ENCODE results near the gene TECPR2. TPM values are rescaled to one million over a fixed set of nuclear protein-coding genes. Genes with fewer than 3 reads are reported as not detected.
A peak's percentile ranks its signal among the peaks of the same experiment; 100 is the strongest.

The TECPR2 gene, protein sequence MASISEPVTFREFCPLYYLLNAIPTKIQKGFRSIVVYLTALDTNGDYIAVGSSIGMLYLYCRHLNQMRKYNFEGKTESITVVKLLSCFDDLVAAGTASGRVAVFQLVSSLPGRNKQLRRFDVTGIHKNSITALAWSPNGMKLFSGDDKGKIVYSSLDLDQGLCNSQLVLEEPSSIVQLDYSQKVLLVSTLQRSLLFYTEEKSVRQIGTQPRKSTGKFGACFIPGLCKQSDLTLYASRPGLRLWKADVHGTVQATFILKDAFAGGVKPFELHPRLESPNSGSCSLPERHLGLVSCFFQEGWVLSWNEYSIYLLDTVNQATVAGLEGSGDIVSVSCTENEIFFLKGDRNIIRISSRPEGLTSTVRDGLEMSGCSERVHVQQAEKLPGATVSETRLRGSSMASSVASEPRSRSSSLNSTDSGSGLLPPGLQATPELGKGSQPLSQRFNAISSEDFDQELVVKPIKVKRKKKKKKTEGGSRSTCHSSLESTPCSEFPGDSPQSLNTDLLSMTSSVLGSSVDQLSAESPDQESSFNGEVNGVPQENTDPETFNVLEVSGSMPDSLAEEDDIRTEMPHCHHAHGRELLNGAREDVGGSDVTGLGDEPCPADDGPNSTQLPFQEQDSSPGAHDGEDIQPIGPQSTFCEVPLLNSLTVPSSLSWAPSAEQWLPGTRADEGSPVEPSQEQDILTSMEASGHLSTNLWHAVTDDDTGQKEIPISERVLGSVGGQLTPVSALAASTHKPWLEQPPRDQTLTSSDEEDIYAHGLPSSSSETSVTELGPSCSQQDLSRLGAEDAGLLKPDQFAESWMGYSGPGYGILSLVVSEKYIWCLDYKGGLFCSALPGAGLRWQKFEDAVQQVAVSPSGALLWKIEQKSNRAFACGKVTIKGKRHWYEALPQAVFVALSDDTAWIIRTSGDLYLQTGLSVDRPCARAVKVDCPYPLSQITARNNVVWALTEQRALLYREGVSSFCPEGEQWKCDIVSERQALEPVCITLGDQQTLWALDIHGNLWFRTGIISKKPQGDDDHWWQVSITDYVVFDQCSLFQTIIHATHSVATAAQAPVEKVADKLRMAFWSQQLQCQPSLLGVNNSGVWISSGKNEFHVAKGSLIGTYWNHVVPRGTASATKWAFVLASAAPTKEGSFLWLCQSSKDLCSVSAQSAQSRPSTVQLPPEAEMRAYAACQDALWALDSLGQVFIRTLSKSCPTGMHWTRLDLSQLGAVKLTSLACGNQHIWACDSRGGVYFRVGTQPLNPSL (N-terminal part only)
- 8.6 TPM for total RNA-seq

DNA sequence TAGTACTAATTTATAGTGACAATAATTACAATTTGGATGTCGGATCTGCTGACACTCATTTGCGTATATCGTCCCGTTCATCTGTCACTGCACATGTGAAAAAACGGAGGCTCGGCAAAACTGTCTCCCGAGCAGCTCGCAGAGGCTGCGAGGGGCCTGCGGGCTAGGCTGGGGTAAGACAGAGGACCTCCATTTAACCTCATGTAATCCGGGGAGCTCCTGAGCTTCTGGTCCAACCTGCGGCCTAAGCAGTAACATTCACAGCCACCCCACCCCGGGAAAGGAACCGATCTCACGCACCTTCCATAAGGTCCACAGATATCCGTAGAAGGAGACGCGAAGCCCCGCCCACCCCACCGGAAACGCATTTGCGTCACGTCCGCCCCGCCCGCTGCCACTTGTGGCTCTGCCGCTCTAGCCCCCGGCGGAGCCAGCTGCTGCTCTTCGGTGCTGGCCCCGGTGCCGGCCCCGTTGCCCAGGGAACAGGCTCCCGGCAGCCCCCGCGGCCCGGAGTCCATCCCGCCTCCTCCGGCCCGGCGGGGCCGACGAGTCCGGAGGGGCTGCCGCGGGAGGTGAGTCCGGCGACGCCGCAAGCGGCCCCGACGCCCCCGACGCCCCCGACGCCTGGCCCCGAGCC is at the start of gene TECPR2, which contains the start of gene CINP:
TECPR2 (plus strand) TSS at position 397 of the 637 bp plus-strand sequence. CDS start 13,781 bp downstream, outside the sequence.
CINP (minus strand) TSS at position 346 of the 637 bp plus-strand sequence; CDS start at position 307, 39 bp downstream.
- DNase-seq (ENCODE audit: low spot score in 2 of 2), result peak; percentile 91 to 92
- FAIRE-seq, result no peak

DNA sequence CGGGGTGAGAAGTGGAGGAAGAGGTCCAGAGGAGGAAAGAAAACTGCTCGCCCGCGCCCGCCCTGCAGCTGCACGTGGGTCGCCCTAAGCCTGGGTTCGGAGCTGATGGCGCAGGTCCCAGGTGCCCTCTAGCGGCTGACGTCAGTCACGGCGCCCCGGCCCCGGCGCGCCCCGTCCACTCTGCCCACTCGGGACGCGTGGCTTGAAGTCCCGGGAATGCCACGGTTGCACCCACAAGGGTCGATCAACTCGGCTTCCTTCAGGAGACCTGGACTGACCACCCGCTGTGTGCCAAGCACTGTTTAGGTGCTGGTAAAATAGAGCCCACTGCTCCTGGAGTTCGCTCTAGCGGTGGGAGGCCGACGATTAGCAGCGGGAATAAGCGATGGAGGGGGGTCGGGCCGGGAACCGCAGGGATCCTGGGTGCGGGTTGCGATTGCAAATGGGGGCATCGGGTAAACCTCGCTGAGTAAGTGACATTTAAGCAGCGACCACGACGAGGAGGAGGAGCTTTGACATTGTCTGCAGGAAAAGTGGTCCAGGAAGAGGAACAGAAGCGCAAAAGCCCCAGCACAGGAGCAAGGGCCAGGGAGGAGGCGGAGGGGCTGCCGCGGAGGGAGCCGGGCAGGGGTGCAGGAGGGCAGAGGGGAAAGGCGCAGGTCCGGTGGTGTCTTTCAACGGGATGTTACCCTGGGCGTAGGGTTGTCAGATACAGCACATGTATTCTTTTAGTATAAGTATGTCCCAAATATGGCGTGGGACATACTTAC is 48.3 kb upstream of the TECPR2 start:
- no peak for FAIRE-seq
- peak; percentile 74 to 86 for DNase-seq (ENCODE audit: low spot score in 2 of 2)

DNA sequence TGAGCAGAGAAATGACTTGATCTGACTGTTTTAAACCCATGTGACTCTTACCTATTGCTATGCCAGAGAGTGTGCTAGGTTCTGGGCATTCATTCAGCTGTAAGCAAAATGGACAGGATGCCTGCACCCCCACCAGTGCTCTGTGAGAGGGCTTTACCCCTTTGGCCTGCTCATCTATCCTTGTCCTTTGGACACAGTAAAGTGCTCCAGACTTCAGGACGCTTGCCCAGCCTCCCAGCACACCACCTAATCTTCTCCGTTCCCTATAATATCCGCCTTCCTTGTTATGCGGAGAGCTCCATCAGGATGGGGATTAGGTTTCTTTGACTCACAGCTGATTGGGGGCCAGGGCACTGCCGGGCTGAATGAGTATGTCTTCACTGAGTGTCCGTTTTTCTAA is 47.6 kb upstream of the TECPR2 start:
- FAIRE-seq (no peak), DNase-seq (ENCODE audit: low spot score in 2 of 2) (no peak)

DNA sequence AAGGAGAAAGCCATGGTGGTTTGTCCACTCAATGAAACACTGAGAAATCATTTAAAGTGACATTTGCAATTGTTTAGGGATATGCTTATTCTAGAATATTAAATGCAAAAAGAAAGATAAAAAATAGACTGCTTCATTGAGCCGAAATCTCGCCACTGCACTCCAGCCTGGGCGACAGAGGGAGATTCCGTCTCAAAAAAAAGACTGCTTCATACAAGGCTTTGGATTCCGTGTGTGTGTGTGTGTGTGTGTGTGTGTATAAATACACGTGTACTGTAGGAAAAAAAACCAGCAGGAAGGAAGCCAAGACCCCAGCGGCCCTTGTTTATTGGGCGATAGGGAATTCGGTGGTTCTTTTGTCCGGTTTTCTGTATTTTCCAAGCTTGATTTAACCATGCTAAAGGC is 46.4 kb upstream of the TECPR2 start:
- FAIRE-seq (no peak), DNase-seq (ENCODE audit: low spot score in 2 of 2) (no peak)

DNA sequence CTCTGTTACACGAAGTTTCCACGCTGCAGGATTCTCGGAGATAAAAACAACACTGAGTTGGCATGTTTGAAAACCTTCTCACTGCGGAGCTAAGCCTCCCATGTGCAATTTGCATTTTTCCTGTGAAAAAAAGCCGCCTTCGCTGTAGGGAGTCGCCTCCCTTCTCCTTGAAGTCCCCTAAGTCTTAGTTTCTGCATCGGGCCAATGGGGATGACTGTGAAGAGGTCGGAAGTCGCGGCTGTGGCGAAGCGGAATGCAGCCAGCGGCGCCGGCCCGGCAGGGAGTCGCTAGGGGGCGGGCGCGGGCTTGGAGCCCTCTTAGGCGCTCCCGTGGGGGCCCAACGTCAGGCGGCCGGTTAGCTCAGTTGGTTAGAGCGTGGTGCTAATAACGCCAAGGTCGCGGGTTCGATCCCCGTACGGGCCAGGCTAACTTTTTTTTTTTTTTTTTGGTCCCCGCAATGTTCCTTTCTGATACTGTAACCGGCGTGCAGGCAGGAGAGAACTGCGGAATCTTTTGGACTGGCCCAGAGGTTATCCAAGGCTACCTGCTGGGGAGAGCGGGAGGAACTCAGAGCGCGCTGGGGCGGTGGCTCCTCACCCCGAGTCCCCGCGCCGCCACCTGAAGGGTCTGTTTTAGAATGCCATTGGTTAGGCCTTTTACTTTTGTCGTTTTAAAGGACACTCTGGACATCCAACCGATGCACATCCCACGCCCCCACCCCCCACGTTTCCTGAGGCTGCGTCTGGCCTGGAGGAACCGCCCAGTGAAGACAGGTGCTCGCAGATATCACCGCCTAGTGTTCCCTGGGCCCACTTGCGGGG is 45.8 kb upstream of the TECPR2 start:
- DNase-seq (ENCODE audit: low spot score in 2 of 2) (peak; percentile 89 to 90), FAIRE-seq (no peak)

DNA sequence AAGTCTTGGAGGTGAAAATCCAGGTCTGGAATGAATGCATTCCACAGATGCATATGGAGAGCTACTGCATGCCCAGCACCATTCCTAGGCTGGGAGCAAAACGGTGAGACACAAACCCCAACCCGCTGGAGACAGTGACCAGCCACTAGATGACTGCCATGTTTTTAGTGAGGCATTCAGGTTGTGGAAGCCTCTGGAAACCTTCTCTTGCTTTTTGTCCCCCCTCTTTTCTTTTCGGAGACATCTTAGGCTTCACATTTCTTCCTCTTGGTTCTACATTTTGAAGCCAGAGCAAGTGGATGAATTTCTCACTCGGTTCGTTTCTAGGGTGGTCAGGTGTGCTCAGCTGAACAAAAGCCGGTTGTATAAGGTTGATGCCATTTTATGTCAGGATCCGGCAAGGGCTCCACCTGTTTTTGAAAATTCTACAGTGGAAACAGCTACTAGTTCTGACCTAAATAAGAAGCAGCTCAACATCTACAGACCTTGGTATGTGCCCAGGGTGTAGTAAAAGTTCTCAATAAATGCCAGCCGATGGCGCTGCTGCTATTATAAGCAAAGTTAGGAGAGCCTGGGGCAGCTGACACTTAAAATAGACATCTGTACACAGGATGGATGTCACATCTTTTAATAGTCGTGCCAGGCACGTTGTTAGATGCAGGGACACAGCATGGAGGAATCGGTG is 45.0 kb upstream of the TECPR2 start:
- FAIRE-seq (no peak), DNase-seq (ENCODE audit: low spot score in 2 of 2) (no peak)

DNA sequence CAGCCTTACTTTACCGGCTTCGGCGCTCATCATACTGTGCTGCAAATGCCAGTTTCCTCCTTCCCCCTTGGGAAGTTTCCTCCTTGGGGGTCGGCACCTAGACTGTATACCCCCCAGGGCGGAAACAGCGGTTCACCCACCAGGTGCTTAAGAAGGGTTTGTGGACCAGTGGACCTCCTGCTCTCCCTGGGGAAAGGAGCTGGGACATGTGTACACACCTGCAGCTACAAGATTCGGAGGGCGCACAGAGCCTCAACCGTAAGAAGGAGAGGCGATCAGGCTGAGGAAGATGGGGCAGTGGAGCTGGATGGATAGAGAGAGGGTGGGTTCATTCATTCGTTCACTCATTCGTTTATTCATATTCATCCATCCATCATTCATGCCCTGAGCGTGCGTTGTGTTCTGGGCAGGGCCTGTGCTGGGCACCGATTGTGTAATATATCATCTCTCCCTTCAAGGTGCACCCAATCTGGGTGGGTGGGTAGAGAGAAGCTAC is 43.9 kb upstream of the TECPR2 start:
- DNase-seq (ENCODE audit: low spot score in 2 of 2) (no peak), FAIRE-seq (no peak)

DNA sequence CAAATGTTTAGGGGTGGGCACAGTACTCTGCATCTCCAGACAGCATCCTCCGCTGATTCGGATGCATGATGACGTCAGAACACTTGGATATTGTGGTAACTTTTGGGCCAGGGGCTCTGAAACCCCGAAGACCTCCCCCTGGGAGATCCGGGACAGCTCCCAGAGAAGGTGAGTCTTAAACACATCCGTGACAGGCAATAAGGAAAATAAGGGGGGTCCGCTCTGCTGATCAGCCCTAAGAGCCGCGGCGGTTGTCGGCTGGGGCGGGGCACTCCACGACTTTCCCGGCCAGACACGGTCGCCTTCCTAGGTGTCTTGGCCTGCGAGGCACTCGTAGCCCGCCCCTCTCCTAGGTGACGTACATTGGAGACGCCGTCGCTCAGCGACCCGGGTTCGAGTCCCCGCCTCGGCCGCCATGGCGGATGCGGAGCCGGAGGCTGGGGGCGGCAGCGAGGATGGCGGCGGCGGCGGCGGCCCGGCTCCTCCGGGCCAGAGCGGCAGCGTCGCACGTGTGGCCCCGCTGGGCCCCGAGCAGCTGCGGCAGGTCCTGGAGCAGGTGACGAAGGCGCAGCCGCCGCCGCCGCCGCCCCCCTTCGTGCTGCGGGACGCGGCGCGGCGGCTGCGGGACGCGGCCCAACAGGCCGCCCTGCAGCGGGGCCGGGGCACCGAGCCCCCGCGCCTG is 43.2 kb upstream of the TECPR2 start, which contains the start of gene ZNF839:
ZNF839 (plus strand) TSS at position 396 of the 682 bp plus-strand sequence; CDS start at position 416, 20 bp downstream.
- FAIRE-seq, result no peak
- DNase-seq (ENCODE audit: low spot score in 2 of 2), result peak; percentile 89 to 90

DNA sequence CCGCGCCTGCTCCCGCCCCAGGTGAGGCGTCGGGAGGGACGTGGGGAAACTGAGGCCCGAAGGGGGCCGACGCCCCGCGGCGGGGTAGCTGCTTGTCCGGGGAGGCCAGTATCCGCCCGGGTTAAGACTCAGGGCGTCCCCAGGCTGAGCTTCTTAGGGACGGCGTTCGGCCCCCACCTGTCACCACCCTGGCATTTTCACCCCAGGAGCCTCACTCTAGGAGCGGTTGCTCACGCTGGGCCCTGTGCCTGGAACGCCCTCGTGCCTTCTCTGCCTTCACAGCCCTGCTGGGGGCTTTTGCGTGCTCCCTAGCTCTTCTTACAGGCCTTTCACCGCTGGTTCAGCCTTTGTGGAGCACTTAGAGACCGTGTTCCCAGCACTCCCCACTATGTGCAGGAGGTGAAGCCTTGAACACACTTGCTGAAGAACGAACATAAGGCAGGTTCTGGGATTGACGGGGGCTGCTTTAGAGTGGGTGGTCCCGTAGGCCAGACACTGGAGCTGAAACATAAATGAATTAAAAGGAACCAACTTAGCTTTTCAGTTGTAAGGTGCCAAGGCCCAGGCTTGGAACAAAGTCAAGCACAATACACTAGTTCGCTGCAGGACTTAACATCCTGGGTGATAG is 42.6 kb upstream of the TECPR2 start:
- FAIRE-seq, result no peak

DNA sequence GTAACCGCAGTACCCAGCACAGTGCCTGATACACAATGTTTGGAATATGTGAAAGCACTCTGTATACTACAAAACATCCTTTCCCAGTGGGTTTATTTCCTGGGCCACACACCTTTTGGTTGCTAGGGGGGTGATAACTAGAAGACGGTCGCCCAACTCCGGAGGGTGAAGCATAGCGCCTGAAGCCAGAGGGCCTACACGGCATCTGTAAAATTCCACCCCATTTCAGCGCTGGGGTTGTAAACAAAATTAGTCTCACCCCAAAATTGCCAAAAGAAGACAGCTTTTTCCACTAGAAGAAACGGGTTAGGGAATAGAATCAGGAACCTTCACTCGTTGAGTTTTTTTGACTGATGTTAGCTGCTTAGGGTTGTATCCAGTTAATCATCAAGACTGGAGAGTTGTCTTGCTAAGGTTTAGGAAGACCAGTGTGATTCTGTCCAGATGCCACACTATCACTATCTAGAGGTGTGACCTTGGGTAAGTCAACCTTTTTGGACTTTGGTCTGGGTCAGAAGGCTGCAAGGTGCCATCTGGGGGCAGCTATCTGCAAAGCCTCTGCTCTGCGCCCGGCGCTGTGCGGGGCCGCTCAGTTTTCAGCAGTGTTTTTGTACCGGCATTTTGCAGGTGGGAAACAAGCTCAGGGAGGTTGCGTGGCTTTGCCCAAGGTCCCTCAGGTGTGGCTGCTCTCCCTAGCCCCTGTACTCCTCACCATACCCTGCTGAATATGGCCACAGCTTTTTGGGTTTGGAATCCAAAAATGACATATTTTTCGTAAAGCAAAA is 41.9 kb upstream of the TECPR2 start:
- FAIRE-seq, result no peak
- DNase-seq (ENCODE audit: low spot score in 2 of 2), result no peak

More for the DNA sequence above, 42.6 kb upstream of the TECPR2 start:
- peak in 1 of 2 donors; percentile 45 for DNase-seq (ENCODE audit: low spot score in 2 of 2)

DNA sequence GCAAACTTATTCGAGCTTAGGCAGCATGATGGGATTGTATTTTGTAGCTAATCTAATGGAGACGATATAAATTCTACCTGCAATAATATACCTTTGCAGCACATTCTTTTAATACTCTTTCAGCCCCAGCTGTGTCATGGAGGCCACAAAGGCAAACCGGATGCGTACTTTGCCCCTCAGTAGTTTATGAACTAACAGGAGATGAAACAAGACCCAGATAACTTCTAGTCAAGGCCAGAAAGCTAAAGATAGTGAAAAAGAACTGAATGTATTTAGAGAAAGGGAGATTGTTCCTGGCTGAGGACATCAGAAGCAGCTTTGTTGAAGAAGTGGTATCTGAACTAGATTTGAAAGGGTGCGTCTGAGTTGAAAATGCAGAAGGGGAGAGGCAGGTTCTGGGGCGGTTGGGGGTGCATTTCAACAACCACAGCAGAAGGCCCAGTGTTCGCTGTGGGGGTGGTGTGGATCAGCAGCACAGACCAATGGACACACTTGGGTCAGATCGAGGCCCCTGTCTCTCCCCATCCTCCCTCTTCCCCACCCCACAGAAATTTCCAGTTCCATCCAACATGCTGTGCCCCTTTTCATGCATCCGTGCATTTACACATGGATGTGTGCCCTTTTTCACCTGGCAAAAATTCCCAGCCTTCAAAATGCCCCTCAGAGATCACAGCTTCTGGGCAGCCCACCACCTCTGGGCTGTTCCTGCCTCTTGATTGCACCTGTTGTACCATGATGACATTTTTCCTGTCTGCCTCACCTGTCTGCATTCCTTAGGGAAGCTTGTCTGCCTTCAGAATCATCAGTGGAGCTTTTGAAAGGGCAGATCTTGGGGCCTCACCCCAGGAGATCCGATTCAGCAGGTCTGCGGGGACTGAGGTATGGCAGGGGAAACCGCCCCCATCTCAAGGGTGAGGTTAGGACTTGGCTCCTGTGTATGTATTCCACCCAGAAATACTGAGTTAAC is 41.0 kb upstream of the TECPR2 start:
- FAIRE-seq (no peak), DNase-seq (ENCODE audit: low spot score in 2 of 2) (no peak)

DNA sequence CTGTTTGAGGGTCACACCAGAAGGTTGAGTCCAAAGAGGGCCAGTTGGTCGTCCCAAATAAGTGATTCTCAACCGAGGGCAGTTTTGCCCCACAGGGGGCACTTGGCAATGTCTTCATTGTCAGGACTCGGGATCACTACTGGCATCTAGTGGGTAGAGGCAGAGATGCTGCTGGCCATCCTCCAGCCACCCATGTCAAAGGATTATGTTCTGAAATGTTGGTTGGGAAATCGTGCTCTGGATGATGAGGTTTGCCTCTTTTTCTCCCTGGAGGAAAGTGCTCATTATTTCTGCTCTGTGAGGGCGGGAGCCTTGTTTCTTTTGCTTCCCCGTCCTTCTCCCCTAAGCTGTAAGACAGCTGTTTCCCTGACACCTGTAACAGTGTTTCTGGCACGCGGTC is 39.6 kb upstream of the TECPR2 start:
- DNase-seq (ENCODE audit: low spot score in 2 of 2), result peak; percentile 41 to 49
- FAIRE-seq, result no peak

DNA sequence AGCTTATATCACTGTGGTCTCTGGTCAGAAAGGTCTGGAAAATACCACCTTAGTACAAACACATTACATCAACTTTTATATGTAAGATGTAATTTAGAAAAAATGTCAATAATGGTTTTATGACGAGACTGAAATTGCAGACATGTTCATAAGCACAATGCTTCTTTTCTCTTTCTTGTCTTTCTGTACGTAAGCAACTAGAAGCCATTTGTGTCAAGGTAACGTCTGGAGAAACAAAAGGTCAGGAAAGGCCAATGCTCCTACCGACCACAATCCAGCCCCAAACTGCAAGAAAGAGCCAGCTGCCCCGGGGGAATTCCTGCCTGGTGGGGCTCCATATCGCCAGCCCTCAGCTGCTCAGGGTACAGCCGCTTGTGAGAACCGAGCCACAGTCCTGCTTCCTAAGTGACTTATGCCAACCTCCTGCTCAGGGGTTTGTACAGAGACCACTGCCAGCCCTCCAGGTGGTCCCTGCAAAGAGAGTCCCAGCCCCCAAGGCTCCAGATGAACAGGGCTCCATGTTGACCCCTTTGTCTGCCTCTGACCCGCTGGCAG is 36.9 kb upstream of the TECPR2 start:
- FAIRE-seq, result no peak
- DNase-seq (ENCODE audit: low spot score in 2 of 2), result no peak

DNA sequence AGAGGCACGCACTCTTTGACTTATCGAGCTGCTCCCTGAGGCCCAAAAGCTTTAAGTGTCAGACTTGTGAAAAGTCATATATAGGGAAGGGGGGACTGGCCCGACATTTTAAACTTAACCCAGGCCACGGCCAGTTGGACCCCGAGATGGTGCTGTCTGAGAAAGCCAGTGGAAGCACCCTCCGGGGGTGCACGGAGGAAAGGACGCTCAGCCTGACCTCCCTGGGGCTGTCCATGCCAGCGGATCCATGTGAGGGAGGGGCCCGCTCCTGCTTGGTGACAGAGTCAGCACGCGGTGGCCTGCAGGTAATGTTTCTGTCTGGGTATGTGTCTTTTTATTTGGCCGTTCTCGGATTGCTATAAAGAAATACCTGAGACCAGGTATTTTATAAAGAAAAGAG is 36.2 kb upstream of the TECPR2 start:
- no peak for FAIRE-seq
- DNase-seq (ENCODE audit: low spot score in 2 of 2), result no peak
